CD14-positive monocyte (primary cell): Measurements from ENCODE around the gene UPP2. TPM values are rescaled to one million over a fixed set of nuclear protein-coding genes. Genes with fewer than 3 reads are reported as not detected.

ENCODE experiments used
- DNase-seq, 3 donors: peaks; one replicate each; pipeline ENCODE4 v3.0.0-alpha.2; 2011 to 2022
- H2AFZ ChIP-seq: 2 replicates; pipeline ENCODE4 v1.6.0; 2012; ENCODE audit warnings: mild to moderate bottlenecking, low read depth, low read length, inconsistent platforms; ENCODE audit not compliant: insufficient read depth, poor library complexity, severe bottlenecking
- H3K27ac ChIP-seq, 2 donors: 1 replicate in 1 of 2; 2 replicates in 1 of 2; pipeline ENCODE4 v1.5.1; 2012 to 2013; ENCODE audit warnings: low read length in 2 of 2, control low read depth in 1 of 2, inconsistent platforms in 1 of 2, low read depth in 1 of 2, mild to moderate bottlenecking in 1 of 2
- H3K27me3 ChIP-seq, 2 donors: one replicate each; pipeline versions ENCODE4 v1.6.0 to v1.6.1; 2011 to 2013; ENCODE audit warnings: low read length in 2 of 2; ENCODE audit not compliant: control insufficient read depth in 2 of 2, insufficient read depth in 2 of 2
- H3K36me3 ChIP-seq, 2 donors: replicated peaks in 1 of 2; 1 replicate in 1 of 2; 2 replicates in 1 of 2; pipeline versions ENCODE4 v1.5.1 to v1.6.1; 2012 to 2013; ENCODE audit warnings: low read length in 2 of 2, control low read depth in 1 of 2, inconsistent platforms in 1 of 2, mild to moderate bottlenecking in 1 of 2; ENCODE audit not compliant: insufficient read depth in 2 of 2, control insufficient read depth in 1 of 2
- H3K4me1 ChIP-seq, 2 donors: 1 replicate in 1 of 2; 2 replicates in 1 of 2; pipeline versions ENCODE4 v1.5.1 to v1.6.1; 2012 to 2013; ENCODE audit warnings: low read length in 2 of 2, control low read depth in 1 of 2, inconsistent platforms in 1 of 2, mild to moderate bottlenecking in 1 of 2, moderate library complexity in 1 of 2; ENCODE audit not compliant: insufficient read depth in 2 of 2, control insufficient read depth in 1 of 2
- H3K4me2 ChIP-seq: replicated peaks from 2 replicates; pipeline ENCODE3; 2012; ENCODE audit warnings: low read length, moderate library complexity, mild to moderate bottlenecking; ENCODE audit not compliant: poor library complexity, severe bottlenecking; ENCODE audit errors: extremely low read depth
- H3K4me3 ChIP-seq, 3 experiments: fragments of 200-600 bp in 1 of 3; sonication (generic) in 1 of 3; replicated peaks in 1 of 3; 1 replicate in 2 of 3; 2 replicates in 1 of 3; pipeline ENCODE4 v1.5.1; 2011 to 2013; ENCODE audit warnings: low read length in 3 of 3, mild to moderate bottlenecking in 3 of 3, control low read depth in 2 of 3, low read depth in 2 of 3, inconsistent platforms in 1 of 3, moderate library complexity in 1 of 3
- H3K79me2 ChIP-seq: 2 replicates; pipeline ENCODE4 v1.6.0; 2012; ENCODE audit warnings: mild to moderate bottlenecking, control low read depth, inconsistent platforms, low read length, moderate library complexity; ENCODE audit not compliant: insufficient read depth
- H3K9ac ChIP-seq: 2 replicates; pipeline ENCODE4 v1.6.0; 2017; ENCODE audit warnings: low read length, mild to moderate bottlenecking; ENCODE audit not compliant: insufficient read depth, poor library complexity, severe bottlenecking
- H3K9me3 ChIP-seq, 2 donors: replicated peaks in 1 of 2; 1 replicate in 1 of 2; 2 replicates in 1 of 2; pipeline versions ENCODE4 v1.5.1 to v1.6.1; 2012 to 2013; ENCODE audit warnings: low read length in 2 of 2, control low read depth in 1 of 2; ENCODE audit not compliant: control insufficient read depth in 1 of 2, insufficient read depth in 1 of 2
- H4K20me1 ChIP-seq: 2 replicates; pipeline ENCODE4 v1.6.0; 2012; ENCODE audit warnings: mild to moderate bottlenecking, low read length, control low read depth, moderate library complexity; ENCODE audit not compliant: insufficient read depth
- H3K27ac Mint-ChIP-seq, 7 donors: one replicate each; pipeline ENCODE4 v1.8.0; 2020; ENCODE audit warnings: mild to moderate bottlenecking in 7 of 7, mixed read lengths in 7 of 7, moderate library complexity in 6 of 7, inconsistent platforms in 2 of 7
- H3K27me3 Mint-ChIP-seq, 3 donors: one replicate each; pipeline ENCODE4 v1.8.0; 2021 to 2022; ENCODE audit warnings: low read depth in 3 of 3, mild to moderate bottlenecking in 3 of 3, mixed read lengths in 3 of 3, moderate library complexity in 3 of 3, inconsistent platforms in 1 of 3
- H3K36me3 Mint-ChIP-seq, 2 donors: one replicate each; pipeline ENCODE4 v1.8.0; 2020; ENCODE audit warnings: mixed read lengths in 2 of 2, inconsistent platforms in 1 of 2, mild to moderate bottlenecking in 1 of 2
- H3K4me1 Mint-ChIP-seq: one replicate; pipeline ENCODE4 v1.8.0; 2020; ENCODE audit warnings: mild to moderate bottlenecking, mixed read lengths
- H3K4me3 Mint-ChIP-seq, 2 donors: one replicate each; pipeline ENCODE4 v1.8.0; 2020; ENCODE audit warnings: mild to moderate bottlenecking in 2 of 2, mixed read lengths in 2 of 2, moderate library complexity in 1 of 2
- H3K9me3 Mint-ChIP-seq, 7 donors: one replicate each; pipeline ENCODE4 v1.8.0; 2020 to 2022; ENCODE audit warnings: mixed read lengths in 7 of 7, mild to moderate bottlenecking in 6 of 7, moderate library complexity in 6 of 7, inconsistent platforms in 2 of 7
- CTCF ChIP-seq: fragments of 200-600 bp; IDR thresholded peaks from one replicate; pipeline ENCODE4 v1.8.0; 2022; ENCODE audit warnings: antibody characterized with exemption, mild to moderate bottlenecking
- WGBS: methylation state at CpG from one replicate; pipeline ENCODE4 v1.1.5; 2013; ENCODE audit warnings: missing lambda C conversion rate; ENCODE audit not compliant: insufficient coverage; 5-methylcytosine and 5-hydroxymethylcytosine counted together
- intact Hi-C, 2 donors: fragments of 100-400 bp; cut with micrococcal nuclease; formaldehyde crosslinking; loops; one replicate each; pipeline versions ENCODE4 v1.15.0 to v1.15.1; 2023
- polyA plus RNA-seq, 3 donors: library from polyadenylated mRNA; depleted of rRNA in 1 of 3; unstranded in 2 of 3; stranded (reverse) in 1 of 3; fragments of 300-500 nt in 2 of 3; fragments of >200 nt in 1 of 3; fragmentation: Illumina TruSeq in 2 of 3; gene quantifications; 1 replicate in 2 of 3; 2 replicates in 1 of 3; pipeline ENCODE4 v1.2.3, GENCODE V29; 2012 to 2021

The UPP2 gene
- polyA plus RNA-seq, 3 donors, result not detected

DNA sequence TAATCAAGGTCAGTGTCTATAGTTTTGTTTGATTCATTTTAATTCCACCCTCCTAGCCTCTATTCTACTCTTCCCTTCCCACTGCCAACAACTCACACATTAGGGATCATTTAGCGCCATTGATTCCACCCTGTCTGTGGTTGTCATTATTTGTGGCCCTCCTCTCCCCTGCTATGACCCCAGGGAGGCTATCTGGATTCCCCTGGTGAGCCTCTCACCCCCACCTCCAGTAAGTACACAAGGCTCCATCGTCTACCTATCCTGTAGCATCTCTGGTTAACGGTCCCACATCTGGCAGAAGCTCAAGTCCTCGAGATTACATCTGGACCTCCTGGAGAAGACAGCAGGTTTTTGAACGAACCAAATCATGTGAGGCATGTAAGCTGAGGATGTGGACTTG, 27.4 kb downstream of the UPP2 start:
- H3K4me1 ChIP-seq, result peaks cover 0 to 2% of the 10 kb centered on the region in 2 donors
- 94% methylated on average over 3 of the region's 5 CpGs for WGBS
- Mint-ChIP-seq H3K4me3 (no peak overlapping the region), H3K27me3 (peaks cover 0 to 3% (median 2%) of the 10 kb centered on the region in 3 donors), H3K36me3 (no peaks in the 10 kb centered on the region), H3K4me1 (peaks cover 6% of the 10 kb centered on the region), H3K9me3 (no peaks in the 10 kb centered on the region), H3K27ac (no peak overlapping the region)
- no peaks in the 10 kb centered on the region for H3K79me2 ChIP-seq
- no peak overlapping the region for H3K4me3 ChIP-seq
- no peaks in the 10 kb centered on the region for H3K27me3 ChIP-seq
- no peak overlapping the region for H3K27ac ChIP-seq
- no peak overlapping the region for H2AFZ ChIP-seq
- no peaks in the 10 kb centered on the region for H4K20me1 ChIP-seq
- H3K9ac ChIP-seq, result no peak overlapping the region
- no peak for TF ChIP-seq CTCF
- DNase-seq, result no peak
- H3K4me2 ChIP-seq, result no peak overlapping the region
- intact Hi-C loops, result no loop called here
- H3K36me3 ChIP-seq, result no peaks in the 10 kb centered on the region
- no peaks in the 10 kb centered on the region for H3K9me3 ChIP-seq

- H3K4me1 Mint-ChIP-seq, result peaks cover 9% of the 10 kb centered on the region
- intact Hi-C loops, result no loop called here
- Histone ChIP-seq H2AFZ (peak overlapping the region; percentile 60), H3K9me3 (no peaks in the 10 kb centered on the region), H3K27me3 (no peaks in the 10 kb centered on the region), H4K20me1 (no peaks in the 10 kb centered on the region), H3K79me2 (no peaks in the 10 kb centered on the region), H3K9ac (no peak overlapping the region), H3K4me2 (no peak overlapping the region), H3K4me3 (no peak overlapping the region), H3K36me3 (no peaks in the 10 kb centered on the region), H3K4me1 (peaks cover 0 to 2% of the 10 kb centered on the region in 2 donors), H3K27ac (no peak overlapping the region)
- 100% methylated on average over 1 of the region's 2 CpGs for WGBS
- no peak for DNase-seq
- no peaks in the 10 kb centered on the region for H3K9me3 Mint-ChIP-seq
- H3K27ac Mint-ChIP-seq, result peak overlapping the region in 1 of 7 donors; percentile 46
- H3K27me3 Mint-ChIP-seq, result peaks cover 0 to 3% (median 0%) of the 10 kb centered on the region in 3 donors
- no peaks in the 10 kb centered on the region for H3K36me3 Mint-ChIP-seq
- no peak overlapping the region for H3K4me3 Mint-ChIP-seq
- no peak for TF ChIP-seq CTCF
Measured at GRCh38 chr2:158130832-158131473, 29.3 kb downstream of the UPP2 start.
